HG03342 (cell line): ENCODE results near the gene TTC9B.
"Not testable (repeated sequence)": the region's sequence is repeated elsewhere in the genome, so short reads cannot be mapped to it uniquely, and the experiment has no call there.

Experiments
- ATAC-seq: cut with Tn5 transposase; IDR thresholded peaks from one replicate; pipeline ENCODE4 v1.9.1; 2021; ENCODE audit warnings: mild to moderate bottlenecking, moderate library complexity; ENCODE audit not compliant: unreplicated experiment

TTC9B gene

GRCh38 chr19:40175820-40176219, 42.4 kb downstream of the TTC9B start:
- no peak for ATAC-seq

GRCh38 chr19:40174092-40174491, 44.1 kb downstream of the TTC9B start:
- no peak for ATAC-seq

GRCh38 chr19:40171293-40171692, 46.9 kb downstream of the TTC9B start:
- not testable (repeated sequence) for ATAC-seq

- ATAC-seq: not testable (repeated sequence)
These were observed 47.7 kb downstream of the TTC9B start for GRCh38 chr19:40170303-40170989.

- ATAC-seq: not testable (repeated sequence)
These were observed 48.5 kb downstream of the TTC9B start for GRCh38 chr19:40169482-40170302.
